ENCODE data around the gene SIL1. TPM values are rescaled to one million over a fixed set of nuclear protein-coding genes. Genes with fewer than 3 reads are reported as not detected.
"Not testable (repeated sequence)": the region's sequence is repeated elsewhere in the genome, so short reads cannot be mapped to it uniquely, and the experiment has no call there.

Gene SIL1
- total RNA-seq, 1 donor from 2014 or later, result 76.7 TPM

GRCh38 chr5:139108063-139108824 lies 89.9 kb downstream of the SIL1 start:
- DNase-seq (ENCODE audit: low spot score), result no peak

DNA sequence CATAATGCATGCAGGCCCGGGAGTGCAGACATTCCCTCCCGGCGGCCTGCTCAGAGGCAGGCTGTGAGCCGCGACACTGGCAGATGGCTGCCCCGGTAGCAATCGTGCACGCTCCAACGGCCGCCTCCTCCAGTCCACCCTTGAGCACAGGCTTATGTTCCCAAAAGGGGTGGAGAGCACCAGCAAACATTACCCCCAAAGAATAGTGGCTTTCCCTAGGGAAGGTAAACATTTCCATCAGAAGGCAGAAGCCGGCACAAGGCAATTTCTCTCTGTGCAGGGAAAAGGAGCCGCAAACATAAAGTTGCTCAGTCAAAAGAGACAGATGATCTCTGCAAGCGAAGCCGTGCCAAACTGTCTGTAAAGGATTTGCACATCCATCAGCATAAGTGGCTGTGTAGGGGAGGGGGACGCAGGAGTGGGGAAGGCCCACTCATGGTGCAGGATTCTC lies 92.5 kb downstream of the SIL1 start:
- no peak for DNase-seq (ENCODE audit: low spot score)

GRCh38 chr5:139104577-139105276 lies 93.4 kb downstream of the SIL1 start:
- DNase-seq (ENCODE audit: low spot score), result peak; percentile 58

DNA sequence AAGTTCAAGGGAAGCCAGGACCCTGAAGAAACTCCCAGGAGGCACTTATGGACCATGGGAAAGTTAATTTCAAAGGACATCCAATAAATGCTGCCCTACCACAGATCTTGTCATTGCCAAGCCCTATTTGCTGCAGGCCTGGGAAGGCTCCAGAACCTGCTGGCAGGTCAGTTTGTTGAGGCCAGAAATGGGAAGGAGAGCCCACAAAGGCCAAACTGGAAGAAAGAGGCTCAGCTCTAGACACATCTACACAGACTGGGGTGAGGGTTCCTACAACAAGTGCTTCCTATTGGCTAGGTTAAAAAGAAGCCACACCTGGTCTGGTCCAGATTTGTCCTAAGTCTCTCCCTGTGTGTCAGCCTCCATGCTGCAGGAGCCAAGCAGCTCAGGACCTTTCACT lies 94.4 kb downstream of the SIL1 start:
- DNase-seq (ENCODE audit: low spot score), result no peak

DNA sequence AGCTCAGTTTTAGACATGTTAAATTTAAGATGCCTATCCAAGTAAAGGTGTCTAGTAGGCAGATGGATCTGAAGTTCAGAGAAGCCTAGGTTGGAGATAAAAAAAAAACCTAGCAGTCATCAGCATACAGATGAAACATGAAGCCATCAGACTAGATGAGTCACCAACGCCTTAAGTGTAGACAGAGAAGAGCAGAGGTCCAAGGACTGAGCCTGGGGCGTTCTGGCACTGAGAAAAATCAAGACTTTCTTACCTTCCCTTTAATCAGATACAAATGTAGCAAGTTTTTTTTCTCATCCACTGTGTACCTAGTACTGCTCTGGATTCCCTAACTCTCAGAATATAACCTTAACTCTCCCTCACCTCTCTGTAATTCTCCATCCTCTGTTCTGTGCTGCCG lies 97.3 kb downstream of the SIL1 start:
- no peak for DNase-seq (ENCODE audit: low spot score)

- no peak for DNase-seq (ENCODE audit: low spot score)
Observed at GRCh38 chr5:139094154-139095131, 103.7 kb downstream of the SIL1 start.

DNA sequence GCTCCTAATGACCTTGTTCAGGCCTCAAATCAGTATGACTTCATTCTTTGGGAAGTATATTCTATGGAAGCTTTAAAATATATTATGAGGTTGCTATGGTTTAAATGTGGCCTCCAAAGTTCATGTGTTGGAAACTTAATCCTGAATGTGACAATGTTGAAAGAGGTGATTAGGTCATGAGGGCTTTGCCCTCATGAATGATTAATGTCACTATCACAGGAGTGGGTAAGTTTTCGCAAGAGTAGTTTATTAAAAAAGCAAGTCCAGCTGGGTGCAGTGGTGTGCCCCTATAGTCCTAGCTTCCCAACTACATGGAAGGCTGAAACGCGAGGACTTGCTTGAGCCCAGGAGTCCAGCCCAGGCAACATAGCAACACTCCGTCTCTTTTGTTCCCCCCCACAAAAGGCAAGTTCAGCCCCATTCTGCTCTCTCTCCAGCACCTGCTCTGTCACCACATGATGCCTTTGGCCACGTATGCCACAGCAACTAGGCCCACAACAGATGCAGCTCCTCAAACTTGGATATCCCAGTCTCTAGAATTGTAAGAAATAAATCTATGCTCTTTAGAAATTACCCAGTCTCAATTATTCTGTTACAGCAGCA lies 105.3 kb downstream of the SIL1 start:
- DNase-seq (ENCODE audit: low spot score), result no peak

DNA sequence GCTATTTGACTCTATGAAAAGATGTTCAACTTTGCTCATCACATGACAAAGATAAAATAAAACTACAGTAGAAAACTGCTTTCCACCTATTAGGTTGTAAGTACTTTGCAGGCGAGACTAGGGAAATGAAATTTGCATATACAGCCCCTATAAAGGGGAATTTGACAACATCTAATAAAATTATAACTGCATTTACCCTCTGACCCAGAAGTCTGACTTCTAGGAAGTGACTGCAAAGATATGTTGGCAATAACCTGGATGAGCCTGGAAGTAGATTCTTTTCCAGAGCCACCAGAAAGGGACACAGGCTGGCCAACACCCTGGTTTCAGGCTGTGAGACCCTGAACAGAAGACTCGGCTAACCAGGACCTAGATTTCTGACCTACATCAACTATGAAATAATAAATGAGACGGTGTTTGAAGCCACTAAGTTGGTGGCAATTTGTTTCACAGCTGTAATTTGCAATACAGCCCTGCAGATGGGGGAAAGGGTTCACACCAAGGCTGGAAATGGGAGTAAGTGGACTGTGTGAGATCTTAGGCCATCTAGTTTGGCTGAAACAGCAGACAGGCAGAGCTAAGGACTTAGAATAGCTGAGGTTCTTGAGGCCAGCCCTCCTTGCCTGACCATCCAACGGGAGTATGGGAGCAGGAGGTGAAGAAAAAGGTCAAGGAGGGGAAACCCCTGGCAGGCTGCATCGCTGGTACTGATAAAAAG lies 106.6 kb downstream of the SIL1 start:
- no peak for DNase-seq (ENCODE audit: low spot score)

DNA sequence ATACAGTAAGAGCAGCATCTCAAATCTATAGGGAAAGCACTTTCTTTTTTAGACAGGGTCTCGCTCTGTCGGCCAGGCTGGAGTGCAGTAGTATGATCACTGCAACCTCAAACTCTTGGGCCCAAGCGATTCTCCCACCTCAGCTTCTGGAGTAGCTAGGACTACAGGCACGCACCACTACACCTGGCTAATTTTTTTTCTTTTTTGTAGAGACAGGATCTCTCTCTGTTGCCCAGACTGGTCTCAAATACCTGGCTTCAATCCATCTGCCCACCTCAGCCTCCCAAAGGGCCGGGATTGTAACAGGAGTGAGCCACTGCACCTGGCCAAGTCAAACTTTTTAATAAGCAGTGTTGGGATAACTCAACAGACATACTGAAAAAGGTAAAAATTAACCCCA lies 107.6 kb downstream of the SIL1 start:
- DNase-seq (ENCODE audit: low spot score), result no peak

- no peak for DNase-seq (ENCODE audit: low spot score)
Observed at GRCh38 chr5:139088024-139088423, 110.1 kb downstream of the SIL1 start.

DNA sequence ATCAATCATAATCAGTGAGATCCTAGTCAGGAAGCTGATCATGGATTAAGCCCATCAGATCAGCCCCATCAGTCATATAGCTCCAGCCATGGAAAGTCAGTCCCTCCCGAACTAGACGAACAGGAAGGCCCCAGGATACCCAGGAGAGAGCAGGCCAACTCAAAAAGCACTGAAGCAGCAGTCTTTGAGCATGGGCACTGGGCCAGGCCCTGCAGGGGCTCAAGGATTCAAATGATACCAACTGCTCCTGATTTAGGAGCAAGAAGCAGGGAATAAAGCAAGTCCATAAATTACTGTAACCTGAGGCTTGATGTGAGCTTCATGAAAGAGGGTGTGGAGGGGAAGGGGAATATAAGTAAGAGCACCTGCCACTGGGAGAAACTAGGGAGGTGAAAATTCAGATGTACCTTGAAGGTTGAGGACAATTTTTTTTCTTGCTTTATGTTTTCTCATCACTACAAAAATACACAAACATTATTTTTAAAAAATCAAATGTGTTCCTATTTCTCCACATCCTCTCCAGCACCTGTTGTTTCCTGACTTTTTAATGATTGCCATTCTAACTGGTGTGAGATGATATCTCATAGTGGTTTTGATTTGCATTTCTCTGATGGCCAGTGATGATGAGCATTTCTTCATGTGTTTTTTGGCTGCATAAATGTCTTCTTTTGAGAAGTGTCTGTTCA lies 115.2 kb downstream of the SIL1 start:
- DNase-seq (ENCODE audit: low spot score), result no peak

DNA sequence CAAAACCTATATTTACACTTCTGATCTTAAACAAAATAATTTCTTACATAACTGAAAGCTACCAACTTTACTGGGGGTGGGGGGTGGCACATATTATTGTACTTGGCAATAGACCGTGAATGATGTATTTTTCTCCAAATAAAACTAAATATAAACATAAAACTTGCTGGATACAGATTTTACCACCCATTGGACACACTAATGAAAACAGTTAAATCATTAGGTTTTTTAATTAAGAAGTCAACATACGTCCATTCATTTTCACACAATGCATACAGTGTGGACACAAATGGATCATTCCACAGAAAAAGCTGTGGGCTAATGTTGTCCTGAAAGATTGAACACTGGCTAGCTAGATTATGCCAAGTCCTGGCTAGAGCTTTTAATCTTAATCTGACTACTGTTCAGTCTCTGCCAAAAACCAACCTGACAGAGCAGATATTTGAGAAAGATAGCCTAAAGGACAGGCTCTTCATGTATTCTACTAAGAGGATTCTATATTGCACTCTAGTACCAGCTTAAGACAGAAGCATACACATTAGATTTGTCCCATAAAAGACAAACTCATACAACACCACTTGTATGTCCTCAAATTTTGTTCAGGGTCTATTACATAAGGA lies 118.1 kb downstream of the SIL1 start:
- DNase-seq (ENCODE audit: low spot score), result no peak

GRCh38 chr5:139079225-139079990 lies 118.8 kb downstream of the SIL1 start:
- no peak for DNase-seq (ENCODE audit: low spot score)

DNA sequence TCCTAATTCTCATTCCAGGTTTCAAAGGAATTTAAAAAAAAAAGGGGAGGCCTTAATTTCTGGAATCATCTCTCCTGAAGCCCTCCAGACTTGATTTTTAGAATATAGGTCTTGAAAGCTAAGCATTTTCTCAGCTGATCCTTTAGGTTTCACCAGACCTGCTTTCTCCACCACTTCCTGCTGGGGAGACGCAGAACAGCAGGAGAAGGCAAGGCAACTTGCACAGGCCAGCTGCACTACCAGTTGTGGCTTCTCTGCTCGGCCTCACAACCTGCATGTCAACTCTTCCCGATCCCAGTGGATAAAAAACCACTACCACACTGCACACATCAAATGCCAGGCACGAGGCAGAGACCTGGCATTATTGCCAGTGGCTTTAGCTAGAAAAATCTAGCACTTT lies 119.8 kb downstream of the SIL1 start:
- no peak for DNase-seq (ENCODE audit: low spot score)

DNA sequence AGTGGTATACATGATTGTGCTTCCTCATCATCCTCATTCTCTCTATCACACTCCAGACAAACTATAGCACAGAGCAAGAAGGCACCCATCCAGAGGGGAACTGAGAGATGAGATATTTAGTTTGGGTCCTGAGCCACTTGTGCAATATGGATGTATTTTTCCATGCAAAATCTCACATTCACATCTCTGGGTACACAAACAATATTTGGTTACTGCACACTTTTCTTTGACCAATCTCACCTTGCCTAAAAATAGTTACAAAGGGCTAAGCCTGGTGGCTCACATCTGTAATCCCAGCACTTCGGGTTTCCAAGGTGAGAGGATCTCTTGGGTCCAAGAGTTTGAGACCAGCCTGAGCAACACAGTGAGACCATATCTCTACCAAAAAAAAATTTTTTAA lies 120.3 kb downstream of the SIL1 start:
- no peak for DNase-seq (ENCODE audit: low spot score)

GRCh38 chr5:139076111-139076510 lies 122.1 kb downstream of the SIL1 start:
- DNase-seq (ENCODE audit: low spot score), result no peak

- no peak for DNase-seq (ENCODE audit: low spot score)
Observed at GRCh38 chr5:139075066-139076050, 122.8 kb downstream of the SIL1 start.

DNA sequence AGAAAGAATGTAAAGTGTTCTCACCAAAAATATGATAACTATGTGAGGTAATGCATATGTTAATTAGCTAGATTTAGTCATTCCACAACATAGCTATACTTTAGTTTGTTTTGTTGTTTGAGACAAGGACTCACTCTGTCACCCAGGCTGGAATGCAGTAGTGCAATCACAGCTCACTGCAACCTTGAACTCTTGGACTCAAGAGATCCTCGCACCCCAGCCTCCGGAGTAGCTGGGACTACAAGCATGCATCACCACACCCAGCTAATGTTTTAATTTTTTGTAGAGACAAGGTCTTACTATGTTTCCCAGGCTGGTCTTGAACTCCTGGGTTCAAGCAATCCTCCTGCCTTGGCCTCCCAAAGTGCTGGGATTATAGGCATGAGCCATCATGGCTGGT lies 124.2 kb downstream of the SIL1 start:
- not testable (repeated sequence) for DNase-seq (ENCODE audit: low spot score)

All from mucosa of gallbladder (tissue), 1 donor.